ENCODE measurements around the gene FIG4.
A peak's percentile ranks its signal among the peaks of the same experiment; 100 is the strongest.
"Not testable (repeated sequence)": the region's sequence is repeated elsewhere in the genome, so short reads cannot be mapped to it uniquely, and the experiment has no call there.

FIG4 gene

GRCh38 chr6:109678240-109678639 lies 12.9 kb upstream of the FIG4 start:
- Histone ChIP-seq H3K27ac (ENCODE audit: low read depth, low read length) (peak overlapping the region; percentile 79), H3K4me3 (ENCODE audit: low read depth, low read length) (no peak overlapping the region), H3K4me1 (ENCODE audit: control insufficient read depth, insufficient read depth, low read length) (peaks cover 9% of the 10 kb centered on the region), H3K9me3 (ENCODE audit: control insufficient read depth, insufficient read depth, low read length) (peaks cover 4% of the 10 kb centered on the region), H3K9ac (ENCODE audit: low read depth, low read length) (no peak overlapping the region), H3K36me3 (ENCODE audit: control insufficient read depth, insufficient read depth, low read length) (no peaks in the 10 kb centered on the region), H3K27me3 (ENCODE audit: control insufficient read depth, insufficient read depth, low read length) (no peaks in the 10 kb centered on the region)

GRCh38 chr6:109678661-109679505 lies 12.2 kb upstream of the FIG4 start:
- Histone ChIP-seq H3K9ac (ENCODE audit: low read depth, low read length) (peak overlapping the region; percentile 62; the same call in 1 of the 2 replicates), H3K4me3 (ENCODE audit: low read depth, low read length) (peak overlapping the region; percentile 44; the same call in 1 of the 2 replicates), H3K27ac (ENCODE audit: low read depth, low read length) (peak overlapping the region; percentile 79)
- not testable (repeated sequence) for H3K27me3 ChIP-seq (ENCODE audit: control insufficient read depth, insufficient read depth, low read length); H3K9me3 ChIP-seq (ENCODE audit: control insufficient read depth, insufficient read depth, low read length); H3K36me3 ChIP-seq (ENCODE audit: control insufficient read depth, insufficient read depth, low read length); H3K4me1 ChIP-seq (ENCODE audit: control insufficient read depth, insufficient read depth, low read length)

GRCh38 chr6:109686566-109687265 lies 4.4 kb upstream of the FIG4 start:
- H3K4me3 ChIP-seq (ENCODE audit: low read depth, low read length), result no peak overlapping the region
- H3K9ac ChIP-seq (ENCODE audit: low read depth, low read length), result no peak overlapping the region
- no peaks in the 10 kb centered on the region for H3K27me3 ChIP-seq (ENCODE audit: control insufficient read depth, insufficient read depth, low read length)
- H3K27ac ChIP-seq (ENCODE audit: low read depth, low read length), result no peak overlapping the region
- H3K9me3 ChIP-seq (ENCODE audit: control insufficient read depth, insufficient read depth, low read length), result no peaks in the 10 kb centered on the region; the same call in 1 of the 2 replicates
- H3K4me1 ChIP-seq (ENCODE audit: control insufficient read depth, insufficient read depth, low read length), result no peaks in the 10 kb centered on the region
- no peaks in the 10 kb centered on the region for H3K36me3 ChIP-seq (ENCODE audit: control insufficient read depth, insufficient read depth, low read length)

- Histone ChIP-seq H3K4me3 (ENCODE audit: low read depth, low read length) (no peak overlapping the region), H3K9ac (ENCODE audit: low read depth, low read length) (no peak overlapping the region), H3K4me1 (ENCODE audit: control insufficient read depth, insufficient read depth, low read length) (no peaks in the 10 kb centered on the region), H3K9me3 (ENCODE audit: control insufficient read depth, insufficient read depth, low read length) (no peaks in the 10 kb centered on the region), H3K27me3 (ENCODE audit: control insufficient read depth, insufficient read depth, low read length) (no peaks in the 10 kb centered on the region), H3K27ac (ENCODE audit: low read depth, low read length) (no peak overlapping the region), H3K36me3 (ENCODE audit: control insufficient read depth, insufficient read depth, low read length) (no peaks in the 10 kb centered on the region)
These were observed 3.8 kb upstream of the FIG4 start for GRCh38 chr6:109687271-109687761.

- no peaks in the 10 kb centered on the region for H3K36me3 ChIP-seq (ENCODE audit: control insufficient read depth, insufficient read depth, low read length)
- peak overlapping the region; percentile 85 for H3K4me3 ChIP-seq (ENCODE audit: low read depth, low read length)
- H3K27me3 ChIP-seq (ENCODE audit: control insufficient read depth, insufficient read depth, low read length), result no peaks in the 10 kb centered on the region
- peak overlapping the region; percentile 71 for H3K9ac ChIP-seq (ENCODE audit: low read depth, low read length)
- peak overlapping the region; percentile 96 for H3K27ac ChIP-seq (ENCODE audit: low read depth, low read length)
- H3K9me3 ChIP-seq (ENCODE audit: control insufficient read depth, insufficient read depth, low read length), result no peaks in the 10 kb centered on the region
- no peaks in the 10 kb centered on the region for H3K4me1 ChIP-seq (ENCODE audit: control insufficient read depth, insufficient read depth, low read length)
These were observed 741 bp upstream of the FIG4 start for GRCh38 chr6:109690373-109690736.

GRCh38 chr6:109693111-109693510 lies 2.0 kb downstream of the FIG4 start:
- Histone ChIP-seq H3K4me1 (ENCODE audit: control insufficient read depth, insufficient read depth, low read length) (no peaks in the 10 kb centered on the region), H3K4me3 (ENCODE audit: low read depth, low read length) (no peak overlapping the region), H3K9me3 (ENCODE audit: control insufficient read depth, insufficient read depth, low read length) (no peaks in the 10 kb centered on the region), H3K36me3 (ENCODE audit: control insufficient read depth, insufficient read depth, low read length) (peaks cover 4% of the 10 kb centered on the region), H3K27me3 (ENCODE audit: control insufficient read depth, insufficient read depth, low read length) (no peaks in the 10 kb centered on the region), H3K9ac (ENCODE audit: low read depth, low read length) (no peak overlapping the region), H3K27ac (ENCODE audit: low read depth, low read length) (no peak overlapping the region)

GRCh38 chr6:109695468-109695867 lies 4.4 kb downstream of the FIG4 start:
- no peaks in the 10 kb centered on the region for H3K27me3 ChIP-seq (ENCODE audit: control insufficient read depth, insufficient read depth, low read length)
- H3K36me3 ChIP-seq (ENCODE audit: control insufficient read depth, insufficient read depth, low read length), result peaks cover 4% of the 10 kb centered on the region
- H3K27ac ChIP-seq (ENCODE audit: low read depth, low read length), result no peak overlapping the region
- H3K4me3 ChIP-seq (ENCODE audit: low read depth, low read length), result no peak overlapping the region
- no peaks in the 10 kb centered on the region for H3K9me3 ChIP-seq (ENCODE audit: control insufficient read depth, insufficient read depth, low read length)
- no peak overlapping the region for H3K9ac ChIP-seq (ENCODE audit: low read depth, low read length)
- H3K4me1 ChIP-seq (ENCODE audit: control insufficient read depth, insufficient read depth, low read length), result no peaks in the 10 kb centered on the region

- H3K9ac ChIP-seq (ENCODE audit: low read depth, low read length), result no peak overlapping the region
- H3K9me3 ChIP-seq (ENCODE audit: control insufficient read depth, insufficient read depth, low read length), result no peaks in the 10 kb centered on the region
- peaks cover 4% of the 10 kb centered on the region for H3K36me3 ChIP-seq (ENCODE audit: control insufficient read depth, insufficient read depth, low read length)
- H3K4me3 ChIP-seq (ENCODE audit: low read depth, low read length), result no peak overlapping the region
- no peaks in the 10 kb centered on the region for H3K27me3 ChIP-seq (ENCODE audit: control insufficient read depth, insufficient read depth, low read length)
- H3K27ac ChIP-seq (ENCODE audit: low read depth, low read length), result no peak overlapping the region
- H3K4me1 ChIP-seq (ENCODE audit: control insufficient read depth, insufficient read depth, low read length), result peaks cover 6% of the 10 kb centered on the region
These were observed 5.3 kb downstream of the FIG4 start for GRCh38 chr6:109696355-109696754.

GRCh38 chr6:109701221-109701620 lies 10.1 kb downstream of the FIG4 start:
- Histone ChIP-seq H3K27ac (ENCODE audit: low read depth, low read length) (no peak overlapping the region), H3K36me3 (ENCODE audit: control insufficient read depth, insufficient read depth, low read length) (peaks cover 1% of the 10 kb centered on the region), H3K27me3 (ENCODE audit: control insufficient read depth, insufficient read depth, low read length) (no peaks in the 10 kb centered on the region), H3K4me3 (ENCODE audit: low read depth, low read length) (no peak overlapping the region), H3K4me1 (ENCODE audit: control insufficient read depth, insufficient read depth, low read length) (peaks cover 30% of the 10 kb centered on the region), H3K9me3 (ENCODE audit: control insufficient read depth, insufficient read depth, low read length) (no peaks in the 10 kb centered on the region), H3K9ac (ENCODE audit: low read depth, low read length) (no peak overlapping the region)

GRCh38 chr6:109701774-109702173 lies 10.7 kb downstream of the FIG4 start:
- no peak overlapping the region for H3K4me3 ChIP-seq (ENCODE audit: low read depth, low read length)
- peaks cover 30% of the 10 kb centered on the region for H3K4me1 ChIP-seq (ENCODE audit: control insufficient read depth, insufficient read depth, low read length)
- H3K9ac ChIP-seq (ENCODE audit: low read depth, low read length), result no peak overlapping the region
- H3K27me3 ChIP-seq (ENCODE audit: control insufficient read depth, insufficient read depth, low read length), result no peaks in the 10 kb centered on the region
- no peaks in the 10 kb centered on the region for H3K9me3 ChIP-seq (ENCODE audit: control insufficient read depth, insufficient read depth, low read length)
- H3K27ac ChIP-seq (ENCODE audit: low read depth, low read length), result no peak overlapping the region
- H3K36me3 ChIP-seq (ENCODE audit: control insufficient read depth, insufficient read depth, low read length), result no peaks in the 10 kb centered on the region; the same call in 1 of the 2 replicates

- Histone ChIP-seq H3K4me1 (ENCODE audit: control insufficient read depth, insufficient read depth, low read length) (peaks cover 30% of the 10 kb centered on the region), H3K9me3 (ENCODE audit: control insufficient read depth, insufficient read depth, low read length) (no peaks in the 10 kb centered on the region), H3K27ac (ENCODE audit: low read depth, low read length) (no peak overlapping the region), H3K27me3 (ENCODE audit: control insufficient read depth, insufficient read depth, low read length) (no peaks in the 10 kb centered on the region), H3K4me3 (ENCODE audit: low read depth, low read length) (no peak overlapping the region), H3K9ac (ENCODE audit: low read depth, low read length) (no peak overlapping the region), H3K36me3 (ENCODE audit: control insufficient read depth, insufficient read depth, low read length) (no peaks in the 10 kb centered on the region)
These were observed 11.7 kb downstream of the FIG4 start for GRCh38 chr6:109702791-109703190.
